HepG2 (cell line): ENCODE measurements around the gene JMJD8. TPM values are rescaled to one million over a fixed set of nuclear protein-coding genes. Genes with fewer than 3 reads are reported as not detected.

Experiments used
- ARID2 ChIP-seq: sonication (generic); formaldehyde crosslinking; IDR thresholded peaks from 2 replicates; pipeline ENCODE4 v1.8.1; 2022; ENCODE audit warnings: mild to moderate bottlenecking, missing genetic modification reagents, borderline replicate concordance
- ARNTL ChIP-seq: sonication (generic); formaldehyde crosslinking; IDR thresholded peaks from 2 replicates; pipeline ENCODE4 v1.4.0; 2020; ENCODE audit warnings: mild to moderate bottlenecking, missing genetic modification reagents
- CAMTA2 ChIP-seq: sonication (generic); formaldehyde crosslinking; IDR thresholded peaks from 2 replicates; pipeline ENCODE4 v1.4.0; 2020; ENCODE audit warnings: mild to moderate bottlenecking, missing genetic modification reagents, borderline replicate concordance
- CCDC6 ChIP-seq: sonication (generic); formaldehyde crosslinking; IDR thresholded peaks from 2 replicates; pipeline ENCODE4 v1.8.1; 2022; ENCODE audit warnings: mild to moderate bottlenecking, missing genetic modification reagents, moderate library complexity
- EP300 ChIP-seq, 3 experiments: sonication (generic) in 1 of 3; formaldehyde crosslinking in 1 of 3; IDR thresholded peaks; 2 replicates each; pipeline versions ENCODE4 v1.5.1 to v1.6.1; 2011 to 2020; ENCODE audit warnings: low read depth in 2 of 3, low read length in 2 of 3, borderline replicate concordance in 1 of 3, improper control_type of control experiment in 1 of 3, mild to moderate bottlenecking in 1 of 3, missing genetic modification reagents in 1 of 3, moderate library complexity in 1 of 3
- GATA4 ChIP-seq: sonication (generic); IDR thresholded peaks from 2 replicates; pipeline ENCODE4 v1.6.1; 2016; ENCODE audit warnings: antibody characterized with exemption, low read depth, borderline replicate concordance
- MTERF4 ChIP-seq: sonication (generic); formaldehyde crosslinking; IDR thresholded peaks from 2 replicates; pipeline ENCODE4 v1.8.0; 2023; ENCODE audit warnings: mild to moderate bottlenecking, missing genetic modification reagents
- MZF1 ChIP-seq: sonication (generic); formaldehyde crosslinking; IDR thresholded peaks from 2 replicates; pipeline ENCODE4 v1.8.1; 2023; ENCODE audit warnings: mild to moderate bottlenecking, missing genetic modification reagents, borderline replicate concordance
- NBN ChIP-seq: fragments of 450-650 bp; conservative IDR thresholded peaks from 2 replicates; pipeline ENCODE4 v1.6.1; 2017
- NFE2L2 ChIP-seq: fragments of 150-350 bp; IDR thresholded peaks from 2 replicates; pipeline ENCODE4 v1.6.1; 2014; ENCODE audit warnings: low read length
- NR2C2 ChIP-seq: sonication (generic); formaldehyde crosslinking; IDR thresholded peaks from 2 replicates; pipeline ENCODE4 v1.4.0; 2020; ENCODE audit warnings: missing genetic modification reagents, mild to moderate bottlenecking, moderate library complexity, borderline replicate concordance
- POGZ ChIP-seq: sonication (generic); formaldehyde crosslinking; IDR thresholded peaks from 2 replicates; pipeline ENCODE4 v1.4.0; 2020; ENCODE audit warnings: mild to moderate bottlenecking, missing genetic modification reagents
- RXRB ChIP-seq: IDR thresholded peaks from 2 replicates; pipeline ENCODE4 v1.6.1; 2016; ENCODE audit warnings: borderline replicate concordance, missing genetic modification reagents, missing compliant biosample characterization
- SRSF4 ChIP-seq: fragments of 200-400 bp; formaldehyde crosslinking; IDR thresholded peaks from one replicate; pipeline ENCODE4 v1.6.1; 2018; ENCODE audit warnings: mild to moderate bottlenecking, low read depth, low read length, moderate library complexity; ENCODE audit not compliant: poor library complexity, severe bottlenecking
- TP53 ChIP-seq: sonication (generic); formaldehyde crosslinking; conservative IDR thresholded peaks from 2 replicates; pipeline ENCODE4 v1.4.0; 2020; ENCODE audit warnings: missing genetic modification reagents
- ZFP36 ChIP-seq: fragments of 150-350 bp; IDR thresholded peaks from 2 replicates; pipeline ENCODE4 v1.6.1; 2018; ENCODE audit warnings: borderline replicate concordance, low read length, low read depth; ENCODE audit not compliant: partially characterized antibody
- ZNF567 ChIP-seq: sonication (generic); formaldehyde crosslinking; IDR thresholded peaks from 2 replicates; pipeline ENCODE4 v1.8.1; 2023; ENCODE audit warnings: mild to moderate bottlenecking, missing genetic modification reagents, borderline replicate concordance
- ZNF746 ChIP-seq: sonication (generic); formaldehyde crosslinking; IDR thresholded peaks from 2 replicates; pipeline ENCODE4 v1.8.0; 2022; ENCODE audit warnings: mild to moderate bottlenecking, missing genetic modification reagents
- polyA plus RNA-seq, 8 experiments: library from polyadenylated mRNA; depleted of rRNA in 3 of 8; stranded (reverse) in 7 of 8; unstranded in 1 of 8; fragments of >200 nt; fragmentation: Illumina TruSeq in 4 of 8; extraction: Trizol in 4 of 8; gene quantifications; 2 replicates each; pipeline versions ENCODE4 v1.2.1 to v1.2.3, GENCODE V29; 2011 to 2016; ENCODE audit warnings: low read depth in 4 of 8, missing spikeins in 1 of 8, mixed read lengths in 1 of 8; ENCODE audit not compliant: insufficient read depth in 1 of 8
- total RNA-seq, 5 experiments: library from RNA; depleted of rRNA; stranded (reverse); fragments of >200 nt; fragmentation: Illumina TruSeq; extraction: Trizol; gene quantifications; 2 replicates each; pipeline ENCODE4 v1.2.3, GENCODE V29; 2016; ENCODE audit warnings: low read depth in 1 of 5
- TF ChIP-seq, protein P1 (sequence below), 2 experiments: IDR thresholded peaks; 2 replicates each; pipeline ENCODE4 v1.6.1; 2011 to 2012; ENCODE audit warnings: low read length in 2 of 2, borderline replicate concordance in 1 of 2, low read depth in 1 of 2, mild to moderate bottlenecking in 1 of 2, moderate library complexity in 1 of 2
- TF ChIP-seq, protein P2 (sequence below): IDR thresholded peaks from 2 replicates; pipeline ENCODE4 v1.6.1; 2016; ENCODE audit warnings: missing biosample characterization, missing genetic modification reagents, low read depth
- TF ChIP-seq, protein P3 (sequence below): IDR thresholded peaks from 2 replicates; pipeline ENCODE4 v1.6.1; 2012; ENCODE audit warnings: inconsistent platforms

The JMJD8 gene
- total and polyA plus RNA-seq, 2 of the 13 experiments (the other 11 are each of a cell fraction or from before 2014, with no cell fraction given): 2.6 to 11.8 TPM

- TF ChIP-seq ZNF567 (CRISPR knock-in tag) (0 out of 2 replicates have a peak, but pooled peaks have one; percentile 29), NR2C2 (CRISPR knock-in tag) (peak; percentile 67; the same call in 1 of the 2 replicates), CCDC6 (CRISPR knock-in tag) (0 out of 2 replicates have a peak, but pooled peaks have one; percentile 49), RXRB (peak; percentile 45; the same call in 1 of the 2 replicates), ARID2 (CRISPR knock-in tag) (no peak), ZFP36 (no peak), EP300 (IDR thresholded peaks at IDR 0.05; ENCODE audit: low read depth in 2 of 2, low read length in 2 of 2) (peak in 1 of 2 experiments; percentile 20; a peak in 1 of 4 replicates), EP300 (CRISPR knock-in tag; IDR thresholded peaks at IDR 0.05; ENCODE audit: borderline replicate concordance) (no peak), ARNTL (CRISPR knock-in tag) (0 out of 2 replicates have a peak, but pooled peaks have one; percentile 8), MZF1 (CRISPR knock-in tag) (no peak), MTERF4 (no peak), CAMTA2 (0 out of 2 replicates have a peak, but pooled peaks have one; percentile 84), NFE2L2 (no peak), SRSF4 (no peak), GATA4 (peak; percentile 59; the same call in 1 of the 2 replicates), TP53 (CRISPR knock-in tag) (no peak), POGZ (CRISPR knock-in tag) (no peak), ZNF746 (CRISPR knock-in tag) (0 out of 2 replicates have a peak, but pooled peaks have one; percentile 6), NBN (no peak)
- TF ChIP-seq, protein P1, sequence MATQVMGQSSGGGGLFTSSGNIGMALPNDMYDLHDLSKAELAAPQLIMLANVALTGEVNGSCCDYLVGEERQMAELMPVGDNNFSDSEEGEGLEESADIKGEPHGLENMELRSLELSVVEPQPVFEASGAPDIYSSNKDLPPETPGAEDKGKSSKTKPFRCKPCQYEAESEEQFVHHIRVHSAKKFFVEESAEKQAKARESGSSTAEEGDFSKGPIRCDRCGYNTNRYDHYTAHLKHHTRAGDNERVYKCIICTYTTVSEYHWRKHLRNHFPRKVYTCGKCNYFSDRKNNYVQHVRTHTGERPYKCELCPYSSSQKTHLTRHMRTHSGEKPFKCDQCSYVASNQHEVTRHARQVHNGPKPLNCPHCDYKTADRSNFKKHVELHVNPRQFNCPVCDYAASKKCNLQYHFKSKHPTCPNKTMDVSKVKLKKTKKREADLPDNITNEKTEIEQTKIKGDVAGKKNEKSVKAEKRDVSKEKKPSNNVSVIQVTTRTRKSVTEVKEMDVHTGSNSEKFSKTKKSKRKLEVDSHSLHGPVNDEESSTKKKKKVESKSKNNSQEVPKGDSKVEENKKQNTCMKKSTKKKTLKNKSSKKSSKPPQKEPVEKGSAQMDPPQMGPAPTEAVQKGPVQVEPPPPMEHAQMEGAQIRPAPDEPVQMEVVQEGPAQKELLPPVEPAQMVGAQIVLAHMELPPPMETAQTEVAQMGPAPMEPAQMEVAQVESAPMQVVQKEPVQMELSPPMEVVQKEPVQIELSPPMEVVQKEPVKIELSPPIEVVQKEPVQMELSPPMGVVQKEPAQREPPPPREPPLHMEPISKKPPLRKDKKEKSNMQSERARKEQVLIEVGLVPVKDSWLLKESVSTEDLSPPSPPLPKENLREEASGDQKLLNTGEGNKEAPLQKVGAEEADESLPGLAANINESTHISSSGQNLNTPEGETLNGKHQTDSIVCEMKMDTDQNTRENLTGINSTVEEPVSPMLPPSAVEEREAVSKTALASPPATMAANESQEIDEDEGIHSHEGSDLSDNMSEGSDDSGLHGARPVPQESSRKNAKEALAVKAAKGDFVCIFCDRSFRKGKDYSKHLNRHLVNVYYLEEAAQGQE (IDR thresholded peaks at IDR 0.05; ENCODE audit: borderline replicate concordance in 1 of 2, low read depth in 1 of 2, low read length in 2 of 2): no peak; a peak in 1 of 4 replicates
- TF ChIP-seq, protein P2, sequence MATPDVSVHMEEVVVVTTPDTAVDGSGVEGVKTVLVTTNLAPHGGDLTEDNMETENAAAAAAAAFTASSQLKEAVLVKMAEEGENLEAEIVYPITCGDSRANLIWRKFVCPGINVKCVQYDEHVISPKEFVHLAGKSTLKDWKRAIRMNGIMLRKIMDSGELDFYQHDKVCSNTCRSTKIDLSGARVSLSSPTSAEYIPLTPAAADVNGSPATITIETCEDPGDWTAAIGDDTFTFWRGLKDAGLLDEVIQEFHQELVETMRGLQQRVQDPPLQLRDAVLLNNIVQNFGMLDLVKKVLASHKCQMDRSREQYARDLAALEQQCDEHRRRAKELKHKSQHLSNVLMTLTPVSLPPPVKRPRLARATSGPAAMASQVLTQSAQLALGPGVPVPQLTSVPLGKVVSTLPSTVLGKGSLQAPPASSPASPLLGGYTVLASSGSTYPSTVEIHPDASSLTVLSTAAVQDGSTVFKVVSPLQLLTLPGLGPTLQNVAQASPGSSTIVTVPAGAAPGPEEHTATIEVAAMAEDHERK (CRISPR knock-in tag): no peak
- TF ChIP-seq, protein P3, sequence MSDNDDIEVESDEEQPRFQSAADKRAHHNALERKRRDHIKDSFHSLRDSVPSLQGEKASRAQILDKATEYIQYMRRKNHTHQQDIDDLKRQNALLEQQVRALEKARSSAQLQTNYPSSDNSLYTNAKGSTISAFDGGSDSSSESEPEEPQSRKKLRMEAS: peak; percentile 69
These were observed 42.6 kb downstream of the JMJD8 start, which contains the start of gene MCRIP2 (continued) for GRCh38 chr16:641326-642188.
